ENCODE measurements around the gene ELF1.

- TF ChIP-seq CTCF (IDR thresholded peaks at IDR 0.05), result no peak
- no peak for TF ChIP-seq EP300 (IDR thresholded peaks at IDR 0.05)
These were observed 45.7 kb downstream of the ELF1 start for GRCh38 chr13:40973409-40973808.

All from tibial nerve (tissue), 4 donors.